GM12874 (cell line): ENCODE results near the gene MAP1B.

Experiments
- CTCF ChIP-seq: IDR thresholded peaks from 2 replicates; pipeline ENCODE4 v1.5.1; 2011; ENCODE audit warnings: low read depth, mild to moderate bottlenecking, control low read depth, low read length, moderate library complexity; ENCODE audit not compliant: insufficient read depth

MAP1B gene

GRCh38 chr5:72067682-72068470 lies 39.4 kb upstream of the MAP1B start:
- TF ChIP-seq CTCF = no peak

GRCh38 chr5:72070529-72070928 lies 36.7 kb upstream of the MAP1B start:
- no peak for TF ChIP-seq CTCF

GRCh38 chr5:72071906-72072305 lies 35.4 kb upstream of the MAP1B start:
- no peak for TF ChIP-seq CTCF

GRCh38 chr5:72074251-72074650 lies 33.0 kb upstream of the MAP1B start:
- TF ChIP-seq CTCF = no peak

GRCh38 chr5:72075461-72075860 lies 31.8 kb upstream of the MAP1B start:
- no peak for TF ChIP-seq CTCF

- no peak for TF ChIP-seq CTCF
These were observed 30.5 kb upstream of the MAP1B start for GRCh38 chr5:72076621-72077300.

- no peak for TF ChIP-seq CTCF
These were observed 29.9 kb upstream of the MAP1B start for GRCh38 chr5:72077390-72077789.
